Measurements from ENCODE around the gene MSX2.

Gene MSX2

DNA sequence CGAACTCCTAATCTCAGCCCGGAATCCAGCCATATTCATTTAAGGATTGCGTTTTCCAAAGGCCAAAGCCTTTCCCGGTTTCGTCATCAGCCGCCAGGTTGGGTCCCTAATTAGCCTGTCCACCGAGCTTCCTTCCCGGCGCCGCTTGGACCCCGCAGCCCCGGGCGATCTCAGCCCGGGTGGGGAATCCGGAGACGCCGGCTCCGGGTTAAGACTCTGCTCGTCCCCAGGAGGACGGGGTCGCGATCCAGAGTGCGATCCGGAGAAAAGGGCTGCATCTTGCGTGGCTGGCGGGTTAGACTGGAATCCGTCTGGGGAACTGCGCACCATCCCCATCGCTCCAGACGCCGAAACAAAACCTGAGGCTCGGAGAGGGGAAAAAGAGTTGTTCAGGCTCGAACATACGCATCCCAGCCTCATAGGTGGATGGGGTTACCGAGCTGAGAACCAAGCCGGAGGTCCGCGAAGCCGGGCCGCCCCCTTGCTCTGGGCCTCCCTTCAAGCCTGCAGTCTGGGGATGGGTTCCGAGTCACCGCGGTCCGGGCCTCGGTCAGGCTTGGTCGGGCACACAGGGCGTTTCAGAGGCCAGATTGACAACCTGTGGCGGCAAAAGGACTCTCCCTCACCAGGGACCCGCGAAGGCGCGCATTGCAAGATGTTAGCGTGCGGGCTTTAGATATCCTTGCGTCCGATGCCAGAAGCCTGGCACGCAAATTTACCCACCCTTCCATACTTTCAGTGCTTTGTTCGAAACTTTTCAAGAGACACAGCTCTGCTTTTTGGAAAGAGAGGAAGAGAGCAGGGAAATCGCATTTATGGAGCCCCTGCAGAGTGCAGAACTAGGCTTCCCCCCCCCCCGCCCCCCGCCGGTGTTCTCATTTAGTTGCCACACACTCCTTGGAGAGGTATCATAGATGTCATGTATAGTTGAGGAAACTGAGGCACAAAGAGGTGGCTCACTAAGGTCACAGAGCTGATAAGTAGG, 7.9 kb downstream of the MSX2 start:
- Histone ChIP-seq H3K9me3 (ENCODE audit: control insufficient read depth, insufficient read depth, low read length) (no peaks in the 10 kb centered on the region), H3K27me3 (ENCODE audit: control insufficient read depth, low read length) (peaks cover 9% of the 10 kb centered on the region), H3K4me3 (ENCODE audit: low read length) (no peak overlapping the region), H3K79me2 (ENCODE audit: control insufficient read depth, low read length) (no peaks in the 10 kb centered on the region), H3K27ac (ENCODE audit: low read depth, low read length) (no peak overlapping the region), H3F3A (ENCODE audit: control insufficient read depth, insufficient read depth) (no peaks in the 10 kb centered on the region), H3K4me1 (ENCODE audit: control insufficient read depth, low read length) (no peaks in the 10 kb centered on the region), H4K20me1 (ENCODE audit: control insufficient read depth, insufficient read depth, low read depth, low read length) (no peaks in the 10 kb centered on the region), H3K36me3 (ENCODE audit: control insufficient read depth, low read length) (no peaks in the 10 kb centered on the region), H3K9me2 (replicated peaks; ENCODE audit: control insufficient read depth, low read length) (no peaks in the 10 kb centered on the region), H3K4me2 (ENCODE audit: low read length) (no peak overlapping the region)
- TF ChIP-seq, protein P1, sequence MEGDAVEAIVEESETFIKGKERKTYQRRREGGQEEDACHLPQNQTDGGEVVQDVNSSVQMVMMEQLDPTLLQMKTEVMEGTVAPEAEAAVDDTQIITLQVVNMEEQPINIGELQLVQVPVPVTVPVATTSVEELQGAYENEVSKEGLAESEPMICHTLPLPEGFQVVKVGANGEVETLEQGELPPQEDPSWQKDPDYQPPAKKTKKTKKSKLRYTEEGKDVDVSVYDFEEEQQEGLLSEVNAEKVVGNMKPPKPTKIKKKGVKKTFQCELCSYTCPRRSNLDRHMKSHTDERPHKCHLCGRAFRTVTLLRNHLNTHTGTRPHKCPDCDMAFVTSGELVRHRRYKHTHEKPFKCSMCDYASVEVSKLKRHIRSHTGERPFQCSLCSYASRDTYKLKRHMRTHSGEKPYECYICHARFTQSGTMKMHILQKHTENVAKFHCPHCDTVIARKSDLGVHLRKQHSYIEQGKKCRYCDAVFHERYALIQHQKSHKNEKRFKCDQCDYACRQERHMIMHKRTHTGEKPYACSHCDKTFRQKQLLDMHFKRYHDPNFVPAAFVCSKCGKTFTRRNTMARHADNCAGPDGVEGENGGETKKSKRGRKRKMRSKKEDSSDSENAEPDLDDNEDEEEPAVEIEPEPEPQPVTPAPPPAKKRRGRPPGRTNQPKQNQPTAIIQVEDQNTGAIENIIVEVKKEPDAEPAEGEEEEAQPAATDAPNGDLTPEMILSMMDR (IDR thresholded peaks at IDR 0.05; ENCODE audit: low read depth, low read length, poor library complexity, severe bottlenecking), result no peak
- no peak for TF ChIP-seq EZH2phosphoT487 (IDR thresholded peaks at IDR 0.05; ENCODE audit: borderline replicate concordance, low read length)

DNA sequence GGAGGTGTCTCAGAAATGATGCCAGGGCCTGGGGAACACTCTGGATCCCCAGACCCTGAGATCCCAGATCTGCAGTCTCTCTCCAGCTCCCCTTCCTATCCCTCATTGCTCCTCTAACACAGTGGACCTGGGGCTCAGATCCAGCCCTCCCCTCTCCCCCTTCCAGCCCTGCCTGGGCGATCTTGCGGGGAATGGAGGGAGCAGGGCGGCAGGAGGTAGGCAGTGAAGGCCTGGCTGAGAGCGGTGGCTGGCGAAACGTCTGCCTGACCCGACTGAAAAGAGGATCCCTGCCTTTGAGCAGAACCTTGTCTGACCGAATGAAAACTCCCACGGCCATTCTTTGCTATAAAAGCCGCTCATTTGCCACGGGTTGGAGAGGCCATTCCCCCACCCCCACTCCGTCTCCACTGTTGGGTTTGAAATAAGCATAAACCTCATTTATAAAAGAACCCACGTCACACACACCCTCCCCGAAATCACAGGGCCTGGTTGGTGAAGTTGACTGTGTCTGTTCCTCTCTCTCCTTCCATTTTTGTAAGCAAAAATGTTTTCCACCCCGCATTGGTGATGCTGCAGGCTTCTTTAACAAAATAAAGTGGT, 8.8 kb downstream of the MSX2 start:
- no peaks in the 10 kb centered on the region for H3K9me3 ChIP-seq (ENCODE audit: control insufficient read depth, insufficient read depth, low read length)
- TF ChIP-seq, protein P1 (IDR thresholded peaks at IDR 0.05; ENCODE audit: low read depth, low read length, poor library complexity, severe bottlenecking), result no peak
- TF ChIP-seq EZH2phosphoT487 (IDR thresholded peaks at IDR 0.05; ENCODE audit: borderline replicate concordance, low read length), result no peak
- no peaks in the 10 kb centered on the region for H3K9me2 ChIP-seq (replicated peaks; ENCODE audit: control insufficient read depth, low read length)
- no peak overlapping the region for H3K4me2 ChIP-seq (ENCODE audit: low read length)
- no peaks in the 10 kb centered on the region for H3K79me2 ChIP-seq (ENCODE audit: control insufficient read depth, low read length)
- H3K27ac ChIP-seq (ENCODE audit: low read depth, low read length), result no peak overlapping the region
- no peaks in the 10 kb centered on the region for H4K20me1 ChIP-seq (ENCODE audit: control insufficient read depth, insufficient read depth, low read depth, low read length)
- H3K4me1 ChIP-seq (ENCODE audit: control insufficient read depth, low read length), result no peaks in the 10 kb centered on the region
- H3K4me3 ChIP-seq (ENCODE audit: low read length), result no peak overlapping the region
- H3K36me3 ChIP-seq (ENCODE audit: control insufficient read depth, low read length), result no peaks in the 10 kb centered on the region
- H3F3A ChIP-seq (ENCODE audit: control insufficient read depth, insufficient read depth), result no peaks in the 10 kb centered on the region
- H3K27me3 ChIP-seq (ENCODE audit: control insufficient read depth, low read length), result peaks cover 2% of the 10 kb centered on the region; the same call in 1 of the 2 replicates

DNA sequence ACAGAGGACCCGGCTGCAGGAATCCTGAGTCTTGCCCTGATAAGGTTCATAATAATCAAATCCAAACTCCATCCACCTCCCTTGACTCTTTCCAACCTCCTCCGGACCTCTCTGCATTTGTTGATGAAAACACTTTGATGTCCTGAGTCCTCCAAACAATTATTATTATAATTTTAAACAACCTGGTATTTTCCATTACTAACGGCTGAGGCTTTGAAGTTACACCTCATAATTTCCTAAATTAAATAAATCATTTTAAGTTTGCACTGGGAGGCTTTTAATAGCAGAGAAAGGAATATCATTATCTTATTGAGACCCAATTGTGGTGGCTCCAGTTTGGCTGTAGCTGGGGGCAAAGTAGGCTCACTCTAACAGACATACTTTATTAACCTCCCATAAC, 9.5 kb downstream of the MSX2 start:
- H3K27me3 ChIP-seq (ENCODE audit: control insufficient read depth, low read length), result no peaks in the 10 kb centered on the region

More for the DNA sequence above, 9.5 kb downstream of the MSX2 start:
- Histone ChIP-seq H3K9me3 (ENCODE audit: control insufficient read depth, insufficient read depth, low read length) (no peaks in the 10 kb centered on the region), H3K27ac (ENCODE audit: low read depth, low read length) (no peak overlapping the region), H3K9me2 (replicated peaks; ENCODE audit: control insufficient read depth, low read length) (no peaks in the 10 kb centered on the region), H3K36me3 (ENCODE audit: control insufficient read depth, low read length) (no peaks in the 10 kb centered on the region), H3K4me3 (ENCODE audit: low read length) (no peak overlapping the region), H3F3A (ENCODE audit: control insufficient read depth, insufficient read depth) (no peaks in the 10 kb centered on the region), H3K4me2 (ENCODE audit: low read length) (no peak overlapping the region), H3K79me2 (ENCODE audit: control insufficient read depth, low read length) (no peaks in the 10 kb centered on the region), H3K4me1 (ENCODE audit: control insufficient read depth, low read length) (no peaks in the 10 kb centered on the region), H4K20me1 (ENCODE audit: control insufficient read depth, insufficient read depth, low read depth, low read length) (no peaks in the 10 kb centered on the region)
- TF ChIP-seq, protein P1 (IDR thresholded peaks at IDR 0.05; ENCODE audit: low read depth, low read length, poor library complexity, severe bottlenecking), result no peak
- no peak for TF ChIP-seq EZH2phosphoT487 (IDR thresholded peaks at IDR 0.05; ENCODE audit: borderline replicate concordance, low read length)
